Progenitor cell of endocrine pancreas (in vitro differentiated cells): ENCODE measurements around the gene SAMD9L. TPM values are rescaled to one million over a fixed set of nuclear protein-coding genes. Genes with fewer than 3 reads are reported as not detected.

Experiments
- DNase-seq: peaks from one replicate; pipeline ENCODE4 v3.0.0; 2021; ENCODE audit warnings: low spot score; ENCODE audit not compliant: unreplicated experiment
- H3K27ac Mint-ChIP-seq: 2 replicates; pipeline ENCODE4 v1.8.0; 2021; ENCODE audit warnings: mild to moderate bottlenecking, moderate library complexity, mixed read lengths
- H3K27me3 Mint-ChIP-seq: 2 replicates; pipeline ENCODE4 v1.8.0; 2021; ENCODE audit warnings: mixed read lengths
- H3K36me3 Mint-ChIP-seq: 2 replicates; pipeline ENCODE4 v1.8.0; 2022; ENCODE audit warnings: mixed read lengths; ENCODE audit not compliant: insufficient read depth
- H3K4me1 Mint-ChIP-seq: 2 replicates; pipeline ENCODE4 v1.8.0; 2021; ENCODE audit warnings: low read depth, mixed read lengths
- H3K4me3 Mint-ChIP-seq: 2 replicates; pipeline ENCODE4 v1.8.0; 2021; ENCODE audit warnings: low read depth, mild to moderate bottlenecking, moderate library complexity, mixed read lengths
- H3K9me3 Mint-ChIP-seq: 2 replicates; pipeline ENCODE4 v1.8.0; 2021; ENCODE audit warnings: low read depth, mixed read lengths
- CTCF ChIP-seq: fragments of 200-600 bp; sonication (generic); IDR thresholded peaks from one replicate; pipeline ENCODE4 v1.5.0; 2021; ENCODE audit warnings: antibody characterized with exemption, mild to moderate bottlenecking; ENCODE audit not compliant: unreplicated experiment
- total RNA-seq: library from RNA; stranded (reverse); gene quantifications from 2 replicates; pipeline ENCODE4 v1.2.1, GENCODE V29; 2021

SAMD9L gene
- total RNA-seq, 1 donor from 2014 or later: not detected

DNA sequence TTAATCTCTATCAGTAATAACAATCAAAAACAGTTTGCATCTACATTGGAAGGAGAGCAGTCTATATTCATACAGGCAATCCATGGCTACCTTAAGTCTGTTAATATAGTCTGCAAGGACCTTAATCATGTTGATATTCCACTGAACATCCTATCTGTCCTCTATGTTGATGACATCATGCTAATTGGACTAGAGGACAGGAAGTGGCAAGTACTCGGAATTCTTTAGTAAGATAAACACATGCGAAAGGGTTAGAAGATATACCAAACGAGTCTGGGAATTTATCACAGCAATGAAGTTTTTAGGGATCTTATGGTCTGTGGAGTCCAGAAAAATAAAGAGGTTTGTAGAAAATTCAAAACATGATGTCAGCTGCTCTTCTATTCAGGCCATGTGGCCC lies 11.3 kb upstream of the SAMD9L start:
- DNase-seq: no peak
- no peaks in the 10 kb centered on the region for H3K36me3 Mint-ChIP-seq
- no peak for TF ChIP-seq CTCF
- H3K27me3 Mint-ChIP-seq: no peaks in the 10 kb centered on the region
- H3K4me3 Mint-ChIP-seq: no peak overlapping the region
- no peak overlapping the region for H3K27ac Mint-ChIP-seq
- H3K4me1 Mint-ChIP-seq: no peaks in the 10 kb centered on the region
- H3K9me3 Mint-ChIP-seq: no peaks in the 10 kb centered on the region

- Mint-ChIP-seq H3K36me3 (no peaks in the 10 kb centered on the region), H3K9me3 (no peaks in the 10 kb centered on the region), H3K4me1 (peaks cover 2% of the 10 kb centered on the region), H3K4me3 (no peak overlapping the region), H3K27ac (no peak overlapping the region), H3K27me3 (no peaks in the 10 kb centered on the region)
- DNase-seq: no peak
- no peak for TF ChIP-seq CTCF
Measured at GRCh38 chr7:93156884-93157283, 8.7 kb upstream of the SAMD9L start.

DNA sequence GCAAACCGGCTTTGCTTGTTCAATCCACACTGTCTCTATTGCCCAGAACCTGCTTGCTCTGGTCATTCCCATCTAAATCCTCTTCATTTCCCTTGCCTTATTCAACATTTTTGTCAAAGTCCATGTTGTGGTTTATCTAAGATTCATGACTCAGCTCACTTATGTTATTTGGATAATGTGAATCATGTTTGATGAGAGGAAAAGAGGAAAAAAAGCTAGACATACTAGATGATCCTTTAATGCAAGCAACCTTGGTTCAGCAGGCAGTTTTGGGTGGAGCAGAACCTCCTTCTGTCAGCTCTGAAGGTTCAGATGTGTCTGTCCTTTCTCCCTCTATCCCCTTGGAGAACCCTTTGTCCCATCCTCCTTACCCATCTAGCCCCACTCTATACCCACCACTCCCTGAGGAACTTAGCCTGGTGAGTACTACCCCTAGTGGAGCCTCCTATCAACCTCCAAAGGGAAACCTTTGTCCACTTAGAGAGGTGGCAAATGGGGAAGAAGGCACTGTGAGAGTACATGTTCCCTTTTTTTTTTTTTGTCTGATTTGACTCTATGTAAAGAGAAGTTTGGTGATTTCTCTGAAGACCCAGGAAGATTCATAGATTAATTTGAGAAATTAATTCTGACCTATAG lies 2.1 kb upstream of the SAMD9L start:
- no peak for DNase-seq
- H3K4me3 Mint-ChIP-seq: no peak overlapping the region
- H3K9me3 Mint-ChIP-seq: no peaks in the 10 kb centered on the region
- peaks cover 6% of the 10 kb centered on the region for H3K27me3 Mint-ChIP-seq
- H3K36me3 Mint-ChIP-seq: no peaks in the 10 kb centered on the region
- peaks cover 7% of the 10 kb centered on the region for H3K4me1 Mint-ChIP-seq
- H3K27ac Mint-ChIP-seq: no peak overlapping the region
- TF ChIP-seq CTCF: no peak

- Mint-ChIP-seq H3K4me1 (peaks cover 7% of the 10 kb centered on the region), H3K36me3 (no peaks in the 10 kb centered on the region), H3K4me3 (no peak overlapping the region), H3K27ac (no peak overlapping the region), H3K9me3 (no peaks in the 10 kb centered on the region), H3K27me3 (peaks cover 6% of the 10 kb centered on the region)
- no peak for TF ChIP-seq CTCF
- no peak for DNase-seq
Measured at GRCh38 chr7:93148727-93149126, 542 bp upstream of the SAMD9L start.

- Mint-ChIP-seq H3K4me3 (no peak overlapping the region), H3K9me3 (no peaks in the 10 kb centered on the region), H3K36me3 (no peaks in the 10 kb centered on the region), H3K4me1 (peaks cover 4% of the 10 kb centered on the region), H3K27me3 (peaks cover 9% of the 10 kb centered on the region), H3K27ac (no peak overlapping the region)
- DNase-seq: no peak
- no peak for TF ChIP-seq CTCF
Measured at GRCh38 chr7:93147363-93147762, 822 bp downstream of the SAMD9L start.
